Neuronal stem cell (in vitro differentiated cells): Measurements from ENCODE around the gene ABCB9.

Source experiments
- DNase-seq: peaks from one replicate; pipeline ENCODE4 v3.0.0-alpha.2; 2013; ENCODE audit warnings: low spot score
- H2AFZ ChIP-seq: one replicate; pipeline ENCODE4 v1.6.1; 2013; ENCODE audit warnings: mild to moderate bottlenecking, low read length, inconsistent platforms
- H2AK5ac ChIP-seq: 2 replicates; pipeline ENCODE4 v1.6.1; 2013; ENCODE audit warnings: low read depth, mild to moderate bottlenecking, inconsistent platforms, low read length, moderate library complexity, mixed read lengths
- H2BK120ac ChIP-seq: 2 replicates; pipeline ENCODE4 v1.6.1; 2013; ENCODE audit warnings: low read depth, mild to moderate bottlenecking, inconsistent platforms, low read length, moderate library complexity, mixed read lengths
- H2BK12ac ChIP-seq: one replicate; pipeline ENCODE4 v1.6.1; 2013; ENCODE audit warnings: low read length, inconsistent platforms
- H2BK15ac ChIP-seq: 2 replicates; pipeline ENCODE4 v1.6.1; 2013; ENCODE audit warnings: mild to moderate bottlenecking, low read length, inconsistent platforms, mixed read lengths
- H2BK5ac ChIP-seq: one replicate; pipeline ENCODE4 v1.6.1; 2013; ENCODE audit warnings: inconsistent platforms, mild to moderate bottlenecking, low read length, moderate library complexity
- H3K14ac ChIP-seq: one replicate; pipeline ENCODE4 v1.6.1; 2013; ENCODE audit warnings: low read length, inconsistent platforms
- H3K18ac ChIP-seq: 2 replicates; pipeline ENCODE4 v1.6.1; 2013; ENCODE audit warnings: low read length, inconsistent platforms
- H3K23ac ChIP-seq: 2 replicates; pipeline ENCODE4 v1.6.1; 2013; ENCODE audit warnings: low read depth, mild to moderate bottlenecking, mixed read lengths, low read length, inconsistent platforms; ENCODE audit not compliant: poor library complexity
- H3K27ac ChIP-seq: replicated peaks from 3 replicates; pipeline ENCODE4 v1.5.1; 2013; ENCODE audit warnings: low read length, inconsistent platforms
- H3K27me3 ChIP-seq, 3 experiments: 2 replicates each; pipeline ENCODE4 v1.6.1; 2013; ENCODE audit warnings: low read length in 3 of 3, mild to moderate bottlenecking in 2 of 3, inconsistent platforms in 1 of 3, low read depth in 1 of 3, mixed read lengths in 1 of 3, moderate library complexity in 1 of 3; ENCODE audit not compliant: control insufficient read depth in 3 of 3, insufficient read depth in 3 of 3
- H3K36me3 ChIP-seq, 2 donors: replicated peaks in 1 of 2; 2 replicates each; pipeline ENCODE4 v1.6.1; 2013; ENCODE audit warnings: low read length in 2 of 2; ENCODE audit not compliant: control insufficient read depth in 2 of 2, insufficient read depth in 2 of 2
- H3K4ac ChIP-seq: 2 replicates; pipeline ENCODE4 v1.6.1; 2013; ENCODE audit warnings: inconsistent platforms, mild to moderate bottlenecking, low read length, moderate library complexity
- H3K4me1 ChIP-seq, 2 donors: 1 replicate in 1 of 2; 2 replicates in 1 of 2; pipeline ENCODE4 v1.6.1; 2013; ENCODE audit warnings: low read length in 2 of 2, low read depth in 1 of 2; ENCODE audit not compliant: control insufficient read depth in 2 of 2, insufficient read depth in 1 of 2
- H3K4me2 ChIP-seq: one replicate; pipeline ENCODE4 v1.6.1; 2013; ENCODE audit warnings: mild to moderate bottlenecking, low read length, inconsistent platforms; ENCODE audit not compliant: insufficient read depth, poor library complexity, severe bottlenecking
- H3K4me3 ChIP-seq, 2 donors: 2 replicates each; pipeline ENCODE4 v1.5.1; 2013; ENCODE audit warnings: low read length in 2 of 2, mild to moderate bottlenecking in 2 of 2, inconsistent platforms in 1 of 2, moderate library complexity in 1 of 2
- H3K79me1 ChIP-seq: one replicate; pipeline ENCODE4 v1.6.1; 2013; ENCODE audit warnings: low read depth, mild to moderate bottlenecking, inconsistent platforms, low read length, moderate library complexity
- H3K9ac ChIP-seq: one replicate; pipeline ENCODE4 v1.6.1; 2013; ENCODE audit warnings: mild to moderate bottlenecking, low read depth, low read length, inconsistent platforms; ENCODE audit not compliant: poor library complexity
- H3K9me3 ChIP-seq, 2 donors: replicated peaks in 1 of 2; 2 replicates each; pipeline versions ENCODE3 to v1.6.1; 2013; ENCODE audit warnings: low read length in 2 of 2, mild to moderate bottlenecking in 2 of 2, inconsistent platforms in 1 of 2, low read depth in 1 of 2, mixed read lengths in 1 of 2, moderate library complexity in 1 of 2; ENCODE audit not compliant: control insufficient read depth in 2 of 2, insufficient read depth in 1 of 2
- H4K8ac ChIP-seq: one replicate; pipeline ENCODE4 v1.6.1; 2013; ENCODE audit warnings: low read depth, mild to moderate bottlenecking, inconsistent platforms, low read length, moderate library complexity
- H4K91ac ChIP-seq: one replicate; pipeline ENCODE4 v1.6.1; 2013; ENCODE audit warnings: low read length, low read depth, mild to moderate bottlenecking, inconsistent platforms; ENCODE audit not compliant: poor library complexity
- WGBS, 2 donors: extraction: QIAGEN DNeasy Blood & Tissue Kit; methylation state at CpG; one replicate each; pipeline ENCODE4 v1.1.7; 2013; ENCODE audit warnings: missing lambda C conversion rate in 2 of 2, mixed read lengths in 1 of 2; ENCODE audit not compliant: insufficient read length in 2 of 2, insufficient replicate concordance in 1 of 2; ENCODE audit errors: extremely low coverage in 2 of 2; 5-methylcytosine and 5-hydroxymethylcytosine counted together

The ABCB9 gene

GRCh38 chr12:122921917-122922316 lies 44.3 kb downstream of the ABCB9 start:
- Histone ChIP-seq H3K9ac (no peak overlapping the region), H3K36me3 (no peaks in the 10 kb centered on the region)

GRCh38 chr12:122920687-122921086 lies 45.6 kb downstream of the ABCB9 start:
- no peak overlapping the region for H3K14ac ChIP-seq

More at GRCh38 chr12:122921917-122922316, 44.3 kb downstream of the ABCB9 start:
- DNase-seq: no peak
- WGBS, 2 donors: no CpG with 5 or more reads among the region's 8 CpGs
- Histone ChIP-seq H2BK15ac (no peak overlapping the region), H3K23ac (no peak overlapping the region), H2AK5ac (no peak overlapping the region), H3K14ac (no peak overlapping the region), H3K4me1 (peaks cover 0 to 1% of the 10 kb centered on the region in 2 donors), H2BK120ac (no peak overlapping the region), H3K4me3 (no peak overlapping the region), H2BK12ac (no peak overlapping the region), H3K4me2 (no peak overlapping the region), H2BK5ac (no peak overlapping the region), H2AFZ (no peak overlapping the region), H4K91ac (no peak overlapping the region), H3K79me1 (no peaks in the 10 kb centered on the region), H4K8ac (no peak overlapping the region), H3K27me3 (no peaks in the 10 kb centered on the region), H3K4ac (no peak overlapping the region), H3K27ac (no peak overlapping the region), H3K18ac (peak overlapping the region; percentile 29), H3K9me3 (no peaks in the 10 kb centered on the region)

GRCh38 chr12:122918827-122919226 lies 47.4 kb downstream of the ABCB9 start:
- H2AFZ ChIP-seq: no peak overlapping the region
- no peak overlapping the region for H3K9ac ChIP-seq
- no peak overlapping the region for H2BK120ac ChIP-seq
- no peak overlapping the region for H2BK12ac ChIP-seq
- H4K8ac ChIP-seq: no peak overlapping the region
- H2BK5ac ChIP-seq: no peak overlapping the region
- H3K4ac ChIP-seq: no peak overlapping the region
- no peaks in the 10 kb centered on the region for H3K79me1 ChIP-seq
- no peak overlapping the region for H3K4me2 ChIP-seq
- H3K9me3 ChIP-seq: no peaks in the 10 kb centered on the region
- no peaks in the 10 kb centered on the region for H3K27me3 ChIP-seq
- peaks cover 0 to 1% of the 10 kb centered on the region in 2 donors for H3K4me1 ChIP-seq
- H3K27ac ChIP-seq: no peak overlapping the region
- H3K14ac ChIP-seq: no peak overlapping the region
- no peak overlapping the region for H2AK5ac ChIP-seq
- no peak overlapping the region for H3K23ac ChIP-seq
- WGBS, 2 donors: no CpG with 5 or more reads among the region's 2 CpGs
- H3K36me3 ChIP-seq: no peaks in the 10 kb centered on the region
- H4K91ac ChIP-seq: no peak overlapping the region
- no peak overlapping the region for H3K18ac ChIP-seq
- no peak for DNase-seq
- no peak overlapping the region for H3K4me3 ChIP-seq
- no peak overlapping the region for H2BK15ac ChIP-seq

More at GRCh38 chr12:122920687-122921086, 45.6 kb downstream of the ABCB9 start:
- Histone ChIP-seq H2AFZ (no peak overlapping the region), H3K27me3 (no peaks in the 10 kb centered on the region), H3K4me3 (no peak overlapping the region), H3K4me1 (peaks cover 0 to 1% of the 10 kb centered on the region in 2 donors), H2AK5ac (no peak overlapping the region), H3K9me3 (no peaks in the 10 kb centered on the region), H4K91ac (no peak overlapping the region), H4K8ac (no peak overlapping the region), H2BK12ac (no peak overlapping the region), H3K36me3 (no peaks in the 10 kb centered on the region), H3K18ac (no peak overlapping the region), H2BK5ac (no peak overlapping the region), H3K4ac (no peak overlapping the region), H3K9ac (no peak overlapping the region), H2BK120ac (no peak overlapping the region), H3K23ac (no peak overlapping the region), H3K27ac (no peak overlapping the region), H3K79me1 (no peaks in the 10 kb centered on the region), H3K4me2 (no peak overlapping the region), H2BK15ac (no peak overlapping the region)
- DNase-seq: no peak
- no CpG with 5 or more reads among the region's 5 CpGs for WGBS, 2 donors

DNA sequence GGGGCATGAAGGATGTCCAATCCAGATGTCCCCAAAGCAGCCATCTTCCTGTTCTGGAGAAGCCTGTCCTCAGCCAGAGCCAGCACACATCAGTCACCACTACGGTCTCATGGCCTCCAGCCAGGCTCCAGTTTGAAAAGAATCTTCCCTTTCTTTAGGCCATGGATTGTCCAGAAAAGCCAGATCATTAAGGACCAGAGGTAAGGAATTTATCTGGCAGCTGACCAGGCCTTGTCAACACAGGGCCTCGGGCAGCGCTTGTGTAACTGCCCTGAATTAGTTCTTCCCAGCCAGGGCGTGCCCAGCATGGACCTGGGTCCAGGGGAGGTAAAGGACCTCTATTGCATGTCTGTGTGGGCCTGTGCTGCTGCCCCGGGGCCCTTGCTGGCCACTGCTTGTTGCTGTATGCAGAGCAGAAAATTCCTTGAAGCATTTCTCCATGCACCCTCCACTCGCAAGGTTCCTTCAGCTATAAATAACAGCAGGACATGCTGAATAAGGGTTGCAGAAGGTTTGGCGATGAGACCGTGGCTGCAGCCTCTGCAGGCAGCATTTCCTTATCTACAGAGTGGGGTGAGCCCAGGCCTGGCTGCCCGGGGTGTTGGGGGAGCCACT lies 48.6 kb downstream of the ABCB9 start:
- no peak overlapping the region for H2AK5ac ChIP-seq
- H4K91ac ChIP-seq: no peak overlapping the region
- no peak overlapping the region for H3K4ac ChIP-seq
- no peak overlapping the region for H3K4me2 ChIP-seq
- peak overlapping the region; percentile 30 for H3K18ac ChIP-seq
- H3K9me3 ChIP-seq: no peaks in the 10 kb centered on the region
- H3K27ac ChIP-seq: no peak overlapping the region
- no peak overlapping the region for H4K8ac ChIP-seq
- no CpG with 5 or more reads among the region's 9 CpGs for WGBS, 2 donors
- H3K36me3 ChIP-seq: no peaks in the 10 kb centered on the region
- no peak overlapping the region for H3K14ac ChIP-seq
- H3K4me3 ChIP-seq: no peak overlapping the region
- no peak overlapping the region for H3K9ac ChIP-seq
- no peak overlapping the region for H2BK120ac ChIP-seq
- H2BK5ac ChIP-seq: no peak overlapping the region
- no peak overlapping the region for H3K23ac ChIP-seq
- no peak overlapping the region for H2BK15ac ChIP-seq
- peak overlapping the region; percentile 48 for H2AFZ ChIP-seq
- no peak for DNase-seq
- H3K4me1 ChIP-seq: peaks cover 0 to 1% of the 10 kb centered on the region in 2 donors
- H2BK12ac ChIP-seq: no peak overlapping the region
- H3K79me1 ChIP-seq: no peaks in the 10 kb centered on the region
- H3K27me3 ChIP-seq: no peaks in the 10 kb centered on the region
